ENCODE data around the gene ITPRIP.

The ITPRIP gene

GRCh38 chr10:104273899-104274575, 64.2 kb downstream of the ITPRIP start:
- Histone ChIP-seq H3K79me1 (ENCODE audit: low read depth, low read length) (no peaks in the 10 kb centered on the region), H3K4me3 (ENCODE audit: low read length in 2 of 2) (no peak overlapping the region)

GRCh38 chr10:104273286-104273685, 65.0 kb downstream of the ITPRIP start:
- no CpG with 5 or more reads among the region's 1 CpG for WGBS, 2 donors (ENCODE audit: extremely low coverage in 2 of 2, insufficient read length in 2 of 2, insufficient replicate concordance in 1 of 2)
- H3K27me3 ChIP-seq (ENCODE audit: control insufficient read depth in 3 of 3, insufficient read depth in 3 of 3, low read depth in 1 of 3, low read length in 3 of 3): peaks cover 0 to 8% (median 3%) of the 10 kb centered on the region in 3 experiments
- H3K36me3 ChIP-seq (replicated peaks in 1 of 2; ENCODE audit: control insufficient read depth in 2 of 2, insufficient read depth in 2 of 2, low read length in 2 of 2): peaks cover 0 to 2% of the 10 kb centered on the region in 2 donors
- no peak overlapping the region for H3K4ac ChIP-seq (ENCODE audit: low read length)
- no peak overlapping the region for H2BK15ac ChIP-seq (ENCODE audit: low read length)
- no peaks in the 10 kb centered on the region for H3K79me1 ChIP-seq (ENCODE audit: low read depth, low read length)
- H2AK5ac ChIP-seq (ENCODE audit: low read depth, low read length): no peak overlapping the region
- no peak for DNase-seq (ENCODE audit: low spot score)
- H2AFZ ChIP-seq (ENCODE audit: low read length): no peak overlapping the region
- H2BK120ac ChIP-seq (ENCODE audit: low read depth, low read length): no peak overlapping the region
- H3K23ac ChIP-seq (ENCODE audit: low read depth, low read length, poor library complexity): no peak overlapping the region
- no peak overlapping the region for H3K27ac ChIP-seq (replicated peaks; ENCODE audit: low read length)
- H3K9me3 ChIP-seq (replicated peaks in 1 of 2; ENCODE audit: control insufficient read depth in 2 of 2, insufficient read depth in 1 of 2, low read depth in 1 of 2, low read length in 2 of 2): no peaks in the 10 kb centered on the region
- no peak overlapping the region for H3K9ac ChIP-seq (ENCODE audit: low read depth, low read length, poor library complexity)
- H3K4me1 ChIP-seq (ENCODE audit: control insufficient read depth in 2 of 2, insufficient read depth in 1 of 2, low read depth in 1 of 2, low read length in 2 of 2): peaks cover 2 to 4% of the 10 kb centered on the region in 2 donors
- no peak overlapping the region for H3K14ac ChIP-seq (ENCODE audit: low read length)
- no peak overlapping the region for H4K91ac ChIP-seq (ENCODE audit: low read depth, low read length, poor library complexity)
- H2BK5ac ChIP-seq (ENCODE audit: low read length): no peak overlapping the region
- H3K18ac ChIP-seq (ENCODE audit: low read length): no peak overlapping the region
- H2BK12ac ChIP-seq (ENCODE audit: low read length): no peak overlapping the region
- H4K8ac ChIP-seq (ENCODE audit: low read depth, low read length): no peak overlapping the region
- H3K4me2 ChIP-seq (ENCODE audit: insufficient read depth, low read length, poor library complexity, severe bottlenecking): no peak overlapping the region
- H3K4me3 ChIP-seq (ENCODE audit: low read length in 2 of 2): no peak overlapping the region

More at GRCh38 chr10:104273899-104274575, 64.2 kb downstream of the ITPRIP start:
- Histone ChIP-seq H3K36me3 (replicated peaks in 1 of 2; ENCODE audit: control insufficient read depth in 2 of 2, insufficient read depth in 2 of 2, low read length in 2 of 2) (no peaks in the 10 kb centered on the region), H4K91ac (ENCODE audit: low read depth, low read length, poor library complexity) (no peak overlapping the region), H3K27me3 (ENCODE audit: control insufficient read depth in 3 of 3, insufficient read depth in 3 of 3, low read depth in 1 of 3, low read length in 3 of 3) (peaks cover 0 to 8% (median 3%) of the 10 kb centered on the region in 3 experiments), H3K4me2 (ENCODE audit: insufficient read depth, low read length, poor library complexity, severe bottlenecking) (no peak overlapping the region), H3K9ac (ENCODE audit: low read depth, low read length, poor library complexity) (no peak overlapping the region), H3K4me1 (ENCODE audit: control insufficient read depth in 2 of 2, insufficient read depth in 1 of 2, low read depth in 1 of 2, low read length in 2 of 2) (peaks cover 2 to 4% of the 10 kb centered on the region in 2 donors), H3K27ac (replicated peaks; ENCODE audit: low read length) (no peak overlapping the region), H3K23ac (ENCODE audit: low read depth, low read length, poor library complexity) (no peak overlapping the region), H2BK5ac (ENCODE audit: low read length) (no peak overlapping the region), H2BK12ac (ENCODE audit: low read length) (no peak overlapping the region), H2BK120ac (ENCODE audit: low read depth, low read length) (no peak overlapping the region), H2AK5ac (ENCODE audit: low read depth, low read length) (no peak overlapping the region), H4K8ac (ENCODE audit: low read depth, low read length) (no peak overlapping the region), H3K4ac (ENCODE audit: low read length) (no peak overlapping the region), H2AFZ (ENCODE audit: low read length) (peak overlapping the region; percentile 61), H3K14ac (ENCODE audit: low read length) (no peak overlapping the region), H3K18ac (ENCODE audit: low read length) (no peak overlapping the region), H3K9me3 (replicated peaks in 1 of 2; ENCODE audit: control insufficient read depth in 2 of 2, insufficient read depth in 1 of 2, low read depth in 1 of 2, low read length in 2 of 2) (no peaks in the 10 kb centered on the region), H2BK15ac (ENCODE audit: low read length) (no peak overlapping the region)
- DNase-seq (ENCODE audit: low spot score): no peak
- no CpG with 5 or more reads among the region's 4 CpGs for WGBS, 2 donors (ENCODE audit: extremely low coverage in 2 of 2, insufficient read length in 2 of 2, insufficient replicate concordance in 1 of 2)

DNA sequence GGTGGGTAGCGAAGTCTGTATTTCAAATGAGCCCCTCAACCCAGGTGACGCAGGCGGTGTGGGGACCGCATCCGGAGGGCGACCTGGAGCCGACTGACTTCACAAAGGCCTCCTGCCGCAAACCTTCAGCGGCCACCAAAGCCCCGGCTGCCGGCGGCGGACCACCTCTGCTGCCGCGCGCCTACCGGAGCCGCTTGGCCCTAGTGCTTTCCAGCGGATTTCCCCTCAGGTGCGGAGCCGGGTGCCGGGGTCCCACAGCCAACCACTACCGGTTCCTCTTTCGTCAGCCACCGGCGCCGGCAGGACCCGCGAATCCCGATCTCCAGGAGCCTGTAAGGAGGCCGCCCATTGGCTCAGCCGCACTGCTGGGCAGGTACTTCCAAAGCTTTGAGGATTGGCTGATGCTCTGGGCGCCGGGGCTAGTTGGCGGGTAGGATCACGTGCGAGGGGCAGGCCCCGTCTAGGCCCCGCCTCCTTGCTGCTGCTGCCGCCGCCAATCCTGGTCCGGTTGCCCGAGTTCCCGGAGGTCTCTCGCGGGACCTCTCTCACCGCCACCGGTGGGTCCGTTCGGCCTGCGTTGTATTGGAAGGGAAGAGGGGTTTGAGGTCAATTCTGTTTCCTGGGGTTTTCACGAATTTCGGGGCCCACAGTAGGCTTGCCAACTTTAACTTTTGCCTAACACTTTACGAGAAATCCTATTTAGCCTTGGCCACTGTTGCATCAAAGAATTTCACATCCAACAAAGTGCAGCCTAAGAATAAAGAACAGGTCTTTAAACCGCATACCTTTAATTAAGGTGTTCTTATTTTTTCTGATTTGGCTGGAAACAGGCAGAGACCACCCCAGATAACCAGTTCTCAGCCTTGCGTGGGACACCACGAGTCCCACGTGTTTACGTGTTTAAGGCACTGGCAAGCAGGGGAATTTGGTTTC, 69.3 kb downstream of the ITPRIP start, which contains the start of gene GSTO2:
Gene GSTO2 (plus strand): TSS at position 472 of the 933 bp plus-strand sequence. CDS start 5,732 bp downstream, outside the sequence.
- H2AK5ac ChIP-seq (ENCODE audit: low read depth, low read length): no peak within 1 kb of the TSS
- H3K18ac ChIP-seq (ENCODE audit: low read length): peak within 1 kb of the TSS; percentile 92
- H3K4ac ChIP-seq (ENCODE audit: low read length): no peak within 1 kb of the TSS
- no peaks in the 10 kb centered on the region for H3K27me3 ChIP-seq (ENCODE audit: control insufficient read depth in 3 of 3, insufficient read depth in 3 of 3, low read depth in 1 of 3, low read length in 3 of 3)
- H2BK12ac ChIP-seq (ENCODE audit: low read length): no peak within 1 kb of the TSS
- no peak within 1 kb of the TSS for H3K14ac ChIP-seq (ENCODE audit: low read length)
- no peak within 1 kb of the TSS for H4K8ac ChIP-seq (ENCODE audit: low read depth, low read length)
- DNase-seq (ENCODE audit: low spot score): peak; percentile 94
- peaks cover 4 to 7% of the 10 kb centered on the region in 2 donors for H3K4me1 ChIP-seq (ENCODE audit: control insufficient read depth in 2 of 2, insufficient read depth in 1 of 2, low read depth in 1 of 2, low read length in 2 of 2)
- H3K36me3 ChIP-seq (replicated peaks in 1 of 2; ENCODE audit: control insufficient read depth in 2 of 2, insufficient read depth in 2 of 2, low read length in 2 of 2): peaks cover 0 to 45% of the 10 kb centered on the region in 2 donors
- H2BK15ac ChIP-seq (ENCODE audit: low read length): no peak within 1 kb of the TSS
- no peak within 1 kb of the TSS for H2BK5ac ChIP-seq (ENCODE audit: low read length)
- H2AFZ ChIP-seq (ENCODE audit: low read length): peak within 1 kb of the TSS; percentile 95
- no peak within 1 kb of the TSS for H4K91ac ChIP-seq (ENCODE audit: low read depth, low read length, poor library complexity)
- H3K27ac ChIP-seq (replicated peaks; ENCODE audit: low read length): peak within 1 kb of the TSS; percentile 32
- H3K79me1 ChIP-seq (ENCODE audit: low read depth, low read length): peaks cover 2% of the 10 kb centered on the region
- H3K9ac ChIP-seq (ENCODE audit: low read depth, low read length, poor library complexity): peak within 1 kb of the TSS; percentile 76
- H3K9me3 ChIP-seq (replicated peaks in 1 of 2; ENCODE audit: control insufficient read depth in 2 of 2, insufficient read depth in 1 of 2, low read depth in 1 of 2, low read length in 2 of 2): no peaks in the 10 kb centered on the region
- peak within 1 kb of the TSS; percentile 90 to 98 for H3K4me3 ChIP-seq (ENCODE audit: low read length in 2 of 2)
- no CpG with 5 or more reads among the region's 59 CpGs for WGBS, 2 donors (ENCODE audit: extremely low coverage in 2 of 2, insufficient read length in 2 of 2, insufficient replicate concordance in 1 of 2)
- no peak within 1 kb of the TSS for H2BK120ac ChIP-seq (ENCODE audit: low read depth, low read length)
- peak within 1 kb of the TSS; percentile 61 for H3K23ac ChIP-seq (ENCODE audit: low read depth, low read length, poor library complexity)
- H3K4me2 ChIP-seq (ENCODE audit: insufficient read depth, low read length, poor library complexity, severe bottlenecking): peak within 1 kb of the TSS; percentile 92

DNA sequence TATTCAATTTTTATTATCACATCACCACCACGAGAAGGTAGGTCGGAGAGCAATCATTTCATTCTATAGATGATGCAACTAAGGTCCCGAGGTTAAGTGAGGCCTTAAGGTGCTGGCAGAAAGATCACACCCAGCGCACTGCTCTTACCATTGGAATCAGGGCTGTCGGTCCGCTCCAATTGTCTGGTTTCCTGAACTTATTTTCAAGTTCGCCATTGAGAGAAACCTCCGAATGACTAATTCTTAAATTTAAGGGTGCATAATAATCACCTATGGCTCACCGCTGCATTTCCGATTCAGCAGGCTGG, 69.9 kb downstream of the ITPRIP start:
- Histone ChIP-seq H3K36me3 (replicated peaks in 1 of 2; ENCODE audit: control insufficient read depth in 2 of 2, insufficient read depth in 2 of 2, low read length in 2 of 2) (peaks cover 0 to 51% of the 10 kb centered on the region in 2 donors), H2BK5ac (ENCODE audit: low read length) (no peak overlapping the region), H3K4ac (ENCODE audit: low read length) (no peak overlapping the region), H2BK15ac (ENCODE audit: low read length) (no peak overlapping the region), H2AK5ac (ENCODE audit: low read depth, low read length) (no peak overlapping the region), H3K18ac (ENCODE audit: low read length) (peak overlapping the region; percentile 92), H3K4me3 (ENCODE audit: low read length in 2 of 2) (peak overlapping the region; percentile 90 to 98), H3K14ac (ENCODE audit: low read length) (no peak overlapping the region), H3K27ac (replicated peaks; ENCODE audit: low read length) (no peak overlapping the region), H4K91ac (ENCODE audit: low read depth, low read length, poor library complexity) (no peak overlapping the region), H2BK120ac (ENCODE audit: low read depth, low read length) (no peak overlapping the region), H3K23ac (ENCODE audit: low read depth, low read length, poor library complexity) (peak overlapping the region; percentile 61), H3K9ac (ENCODE audit: low read depth, low read length, poor library complexity) (peak overlapping the region; percentile 76), H2AFZ (ENCODE audit: low read length) (peak overlapping the region; percentile 95), H3K4me1 (ENCODE audit: control insufficient read depth in 2 of 2, insufficient read depth in 1 of 2, low read depth in 1 of 2, low read length in 2 of 2) (peaks cover 4 to 7% of the 10 kb centered on the region in 2 donors), H2BK12ac (ENCODE audit: low read length) (no peak overlapping the region), H3K27me3 (ENCODE audit: control insufficient read depth in 3 of 3, insufficient read depth in 3 of 3, low read depth in 1 of 3, low read length in 3 of 3) (no peaks in the 10 kb centered on the region), H3K79me1 (ENCODE audit: low read depth, low read length) (peaks cover 2% of the 10 kb centered on the region), H3K9me3 (replicated peaks in 1 of 2; ENCODE audit: control insufficient read depth in 2 of 2, insufficient read depth in 1 of 2, low read depth in 1 of 2, low read length in 2 of 2) (no peaks in the 10 kb centered on the region), H3K4me2 (ENCODE audit: insufficient read depth, low read length, poor library complexity, severe bottlenecking) (peak overlapping the region; percentile 92), H4K8ac (ENCODE audit: low read depth, low read length) (no peak overlapping the region)
- DNase-seq (ENCODE audit: low spot score): no peak
- no CpG with 5 or more reads among the region's 10 CpGs for WGBS, 2 donors (ENCODE audit: extremely low coverage in 2 of 2, insufficient read length in 2 of 2, insufficient replicate concordance in 1 of 2)
